ENCODE results near the gene TMEM109. TPM values are rescaled to one million over a fixed set of nuclear protein-coding genes. Genes with fewer than 3 reads are reported as not detected.

Gene TMEM109
- total RNA-seq, 4 donors from 2014 or later, result 61.9 to 105 (median 96.0) TPM

- no peak for DNase-seq
- H3K4me3 ChIP-seq (replicated peaks in 1 of 3), result no peak overlapping the region
- H3K4me1 ChIP-seq, result peaks cover 0 to 4% of the 10 kb centered on the region in 2 donors
- intact Hi-C loops (cut with DNase I), result no loop called here
- no peaks in the 10 kb centered on the region for H3K9me3 ChIP-seq
- H3K36me3 ChIP-seq, result no peaks in the 10 kb centered on the region
- H3K27ac ChIP-seq, result no peak overlapping the region
- H3K27me3 ChIP-seq, result no peaks in the 10 kb centered on the region
- TF ChIP-seq POLR2A (IDR thresholded peaks at IDR 0.05) (no peak), CTCF (IDR thresholded peaks at IDR 0.05) (no peak)
- WGBS, 2 donors, result 91 to 94% methylated on average over 27 to 28 of the region's 57 CpGs
These were observed 20.3 kb downstream of the TMEM109 start for GRCh38 chr11:60934124-60934789.

- WGBS, 2 donors, result 87 to 94% methylated on average over 15 to 21 of the region's 21 CpGs
- no peaks in the 10 kb centered on the region for H3K36me3 ChIP-seq
These were observed 21.0 kb downstream of the TMEM109 start for GRCh38 chr11:60934790-60935605.

GRCh38 chr11:60935676-60936442 lies 21.9 kb downstream of the TMEM109 start:
- Histone ChIP-seq H3K36me3 (no peaks in the 10 kb centered on the region), H3K9me3 (no peaks in the 10 kb centered on the region), H3K27ac (peak overlapping the region in 1 of 3 donors; percentile 66), H3K4me3 (replicated peaks in 1 of 3) (no peak overlapping the region), H3K27me3 (no peaks in the 10 kb centered on the region), H3K4me1 (peaks cover 0 to 9% of the 10 kb centered on the region in 2 donors)
- DNase-seq, result no peak
- TF ChIP-seq CTCF (IDR thresholded peaks at IDR 0.05), result no peak
- TF ChIP-seq POLR2A (IDR thresholded peaks at IDR 0.05), result no peak
- intact Hi-C loops (cut with DNase I), result no loop called here
- 93 to 95% methylated on average over 16 to 25 of the region's 27 CpGs for WGBS, 2 donors

More at GRCh38 chr11:60934790-60935605, 21.0 kb downstream of the TMEM109 start:
- no peak for TF ChIP-seq CTCF (IDR thresholded peaks at IDR 0.05)
- TF ChIP-seq POLR2A (IDR thresholded peaks at IDR 0.05), result no peak
- H3K4me3 ChIP-seq (replicated peaks in 1 of 3), result no peak overlapping the region
- H3K27me3 ChIP-seq, result no peaks in the 10 kb centered on the region
- intact Hi-C loops (cut with DNase I), result no loop called here
- H3K4me1 ChIP-seq, result peaks cover 0 to 9% of the 10 kb centered on the region in 2 donors
- no peak overlapping the region for H3K27ac ChIP-seq
- H3K9me3 ChIP-seq, result no peaks in the 10 kb centered on the region
- no peak for DNase-seq

GRCh38 chr11:60936467-60937143 lies 22.6 kb downstream of the TMEM109 start:
- intact Hi-C loops (cut with DNase I), result no loop called here
- no peak for TF ChIP-seq POLR2A (IDR thresholded peaks at IDR 0.05)
- no peak for TF ChIP-seq CTCF (IDR thresholded peaks at IDR 0.05)
- H3K9me3 ChIP-seq, result no peaks in the 10 kb centered on the region
- WGBS, 2 donors, result 82 to 93% methylated on average over 10 to 11 of the region's 18 CpGs
- peaks cover 0 to 9% of the 10 kb centered on the region in 2 donors for H3K4me1 ChIP-seq
- H3K27me3 ChIP-seq, result no peaks in the 10 kb centered on the region
- no peak for DNase-seq
- H3K36me3 ChIP-seq, result no peaks in the 10 kb centered on the region
- H3K4me3 ChIP-seq (replicated peaks in 1 of 3), result no peak overlapping the region
- H3K27ac ChIP-seq, result peak overlapping the region in 2 of 3 donors; percentile 10 to 66

Data from thyroid gland (tissue), 4 donors.